Keratinocyte (primary cell): Measurements from ENCODE around the gene VGLL3.

Experiments used
- EZH2 ChIP-seq: IDR thresholded peaks from one replicate; pipeline ENCODE4 v1.6.1; 2012; ENCODE audit warnings: inconsistent platforms, mild to moderate bottlenecking, low read length, moderate library complexity
- TF ChIP-seq, protein P1 (sequence below), 3 experiments: IDR thresholded peaks in 1 of 3; conservative IDR thresholded peaks in 1 of 3; optimal IDR thresholded peaks in 1 of 3; 2 replicates in 2 of 3; 3 replicates in 1 of 3; pipeline versions ENCODE3 to v1.5.1; 2011; ENCODE audit warnings: low read length in 3 of 3, mild to moderate bottlenecking in 3 of 3, moderate library complexity in 2 of 3, control low read depth in 1 of 3, inconsistent platforms in 1 of 3; ENCODE audit not compliant: insufficient read depth in 2 of 3; ENCODE audit errors: extremely low read depth in 1 of 3

- no peak for TF ChIP-seq EZH2
- TF ChIP-seq, protein P1, sequence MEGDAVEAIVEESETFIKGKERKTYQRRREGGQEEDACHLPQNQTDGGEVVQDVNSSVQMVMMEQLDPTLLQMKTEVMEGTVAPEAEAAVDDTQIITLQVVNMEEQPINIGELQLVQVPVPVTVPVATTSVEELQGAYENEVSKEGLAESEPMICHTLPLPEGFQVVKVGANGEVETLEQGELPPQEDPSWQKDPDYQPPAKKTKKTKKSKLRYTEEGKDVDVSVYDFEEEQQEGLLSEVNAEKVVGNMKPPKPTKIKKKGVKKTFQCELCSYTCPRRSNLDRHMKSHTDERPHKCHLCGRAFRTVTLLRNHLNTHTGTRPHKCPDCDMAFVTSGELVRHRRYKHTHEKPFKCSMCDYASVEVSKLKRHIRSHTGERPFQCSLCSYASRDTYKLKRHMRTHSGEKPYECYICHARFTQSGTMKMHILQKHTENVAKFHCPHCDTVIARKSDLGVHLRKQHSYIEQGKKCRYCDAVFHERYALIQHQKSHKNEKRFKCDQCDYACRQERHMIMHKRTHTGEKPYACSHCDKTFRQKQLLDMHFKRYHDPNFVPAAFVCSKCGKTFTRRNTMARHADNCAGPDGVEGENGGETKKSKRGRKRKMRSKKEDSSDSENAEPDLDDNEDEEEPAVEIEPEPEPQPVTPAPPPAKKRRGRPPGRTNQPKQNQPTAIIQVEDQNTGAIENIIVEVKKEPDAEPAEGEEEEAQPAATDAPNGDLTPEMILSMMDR (optimal IDR thresholded peaks at IDR 0.05 in 1 of 3, IDR thresholded peaks at IDR 0.05 in 1 of 3, conservative IDR thresholded peaks at IDR 0.05 in 1 of 3; ENCODE audit: extremely low read depth in 1 of 3, insufficient read depth in 2 of 3, low read length in 3 of 3), result no peak
These were observed 14.7 kb downstream of the VGLL3 start for GRCh38 chr3:86976219-86976618.
